ENCODE measurements around the gene TRMT61A.
"Not testable (repeated sequence)": the region's sequence is repeated elsewhere in the genome, so short reads cannot be mapped to it uniquely, and the experiment has no call there.

Gene TRMT61A

GRCh38 chr14:103522649-103523574 lies 6.1 kb upstream of the TRMT61A start, which contains the start of gene CKB:
CKB (minus strand) TSS chr14:103522830; CDS start chr14:103522493, 337 bp downstream.
- Histone ChIP-seq H3K27ac (ENCODE audit: low read length) (no peak within 1 kb of the TSS), H3K9me3 (ENCODE audit: control insufficient read depth, insufficient read depth, low read length) (no peaks in the 10 kb centered on the region)

GRCh38 chr14:103523575-103523954 lies 5.4 kb upstream of the TRMT61A start:
- Histone ChIP-seq H3K27me3 (ENCODE audit: control insufficient read depth, insufficient read depth, low read length) (peaks cover 4% of the 10 kb centered on the region; the same call in 1 of the 2 replicates), H3K27ac (ENCODE audit: low read length) (no peak overlapping the region), H3K4me3 (ENCODE audit: low read length) (no peak overlapping the region; the same call in 1 of the 2 replicates), H3K9me3 (ENCODE audit: control insufficient read depth, insufficient read depth, low read length) (no peaks in the 10 kb centered on the region), H3K4me1 (ENCODE audit: control insufficient read depth, insufficient read depth, low read length) (peaks cover 9% of the 10 kb centered on the region; the same call in 1 of the 2 replicates), H3K36me3 (ENCODE audit: control insufficient read depth, insufficient read depth, low read length) (peaks cover 20% of the 10 kb centered on the region)
- no peak for DNase-seq (ENCODE audit: low read depth, low spot score)
- WGBS (ENCODE audit: insufficient coverage, insufficient read length): no CpG with 5 or more reads among the region's 10 CpGs

More at GRCh38 chr14:103522649-103523574, 6.1 kb upstream of the TRMT61A start, which contains the start of gene CKB:
- peaks cover 10% of the 10 kb centered on the region; the same call in 1 of the 2 replicates for H3K4me1 ChIP-seq (ENCODE audit: control insufficient read depth, insufficient read depth, low read length)
- WGBS (ENCODE audit: insufficient coverage, insufficient read length): no CpG with 5 or more reads among the region's 107 CpGs
- H3K4me3 ChIP-seq (ENCODE audit: low read length): peak within 1 kb of the TSS; percentile 91
- no peak for DNase-seq (ENCODE audit: low read depth, low spot score)
- H3K36me3 ChIP-seq (ENCODE audit: control insufficient read depth, insufficient read depth, low read length): peaks cover 20% of the 10 kb centered on the region
- peaks cover 4% of the 10 kb centered on the region; the same call in 1 of the 2 replicates for H3K27me3 ChIP-seq (ENCODE audit: control insufficient read depth, insufficient read depth, low read length)

- peaks cover 19% of the 10 kb centered on the region for H3K36me3 ChIP-seq (ENCODE audit: control insufficient read depth, insufficient read depth, low read length)
- H3K4me1 ChIP-seq (ENCODE audit: control insufficient read depth, insufficient read depth, low read length): peaks cover 7% of the 10 kb centered on the region; the same call in 1 of the 2 replicates
- H3K27me3 ChIP-seq (ENCODE audit: control insufficient read depth, insufficient read depth, low read length): peaks cover 4% of the 10 kb centered on the region; the same call in 1 of the 2 replicates
- no CpG with 5 or more reads among the region's 12 CpGs for WGBS (ENCODE audit: insufficient coverage, insufficient read length)
- no peak overlapping the region for H3K4me3 ChIP-seq (ENCODE audit: low read length)
- no peak for DNase-seq (ENCODE audit: low read depth, low spot score)
- H3K27ac ChIP-seq (ENCODE audit: low read length): no peak overlapping the region
- no peaks in the 10 kb centered on the region for H3K9me3 ChIP-seq (ENCODE audit: control insufficient read depth, insufficient read depth, low read length)
Observed at GRCh38 chr14:103524002-103524935, 4.7 kb upstream of the TRMT61A start.

GRCh38 chr14:103525430-103526246 lies 3.4 kb upstream of the TRMT61A start:
- WGBS (ENCODE audit: insufficient coverage, insufficient read length): no CpG with 5 or more reads among the region's 17 CpGs
- H3K36me3 ChIP-seq (ENCODE audit: control insufficient read depth, insufficient read depth, low read length); H3K27ac ChIP-seq (ENCODE audit: low read length); DNase-seq (ENCODE audit: low read depth, low spot score); H3K27me3 ChIP-seq (ENCODE audit: control insufficient read depth, insufficient read depth, low read length); H3K9me3 ChIP-seq (ENCODE audit: control insufficient read depth, insufficient read depth, low read length); H3K4me3 ChIP-seq (ENCODE audit: low read length); H3K4me1 ChIP-seq (ENCODE audit: control insufficient read depth, insufficient read depth, low read length): not testable (repeated sequence)

- no peak for DNase-seq (ENCODE audit: low read depth, low spot score)
- Histone ChIP-seq H3K36me3 (ENCODE audit: control insufficient read depth, insufficient read depth, low read length) (no peaks in the 10 kb centered on the region), H3K27me3 (ENCODE audit: control insufficient read depth, insufficient read depth, low read length) (peaks cover 4% of the 10 kb centered on the region; the same call in 1 of the 2 replicates), H3K4me1 (ENCODE audit: control insufficient read depth, insufficient read depth, low read length) (peaks cover 6% of the 10 kb centered on the region), H3K4me3 (ENCODE audit: low read length) (no peak overlapping the region), H3K27ac (ENCODE audit: low read length) (no peak overlapping the region), H3K9me3 (ENCODE audit: control insufficient read depth, insufficient read depth, low read length) (no peaks in the 10 kb centered on the region)
- no CpG with 5 or more reads among the region's 8 CpGs for WGBS (ENCODE audit: insufficient coverage, insufficient read length)
Observed at GRCh38 chr14:103526247-103526913, 2.6 kb upstream of the TRMT61A start.

- Histone ChIP-seq H3K36me3 (ENCODE audit: control insufficient read depth, insufficient read depth, low read length) (no peaks in the 10 kb centered on the region), H3K27ac (ENCODE audit: low read length) (no peak overlapping the region), H3K4me1 (ENCODE audit: control insufficient read depth, insufficient read depth, low read length) (peaks cover 6% of the 10 kb centered on the region), H3K4me3 (ENCODE audit: low read length) (no peak overlapping the region), H3K9me3 (ENCODE audit: control insufficient read depth, insufficient read depth, low read length) (no peaks in the 10 kb centered on the region), H3K27me3 (ENCODE audit: control insufficient read depth, insufficient read depth, low read length) (peaks cover 4% of the 10 kb centered on the region; the same call in 1 of the 2 replicates)
- no peak for DNase-seq (ENCODE audit: low read depth, low spot score)
- no CpG with 5 or more reads among the region's 1 CpG for WGBS (ENCODE audit: insufficient coverage, insufficient read length)
Observed at GRCh38 chr14:103526914-103527248, 2.1 kb upstream of the TRMT61A start.

- no peak overlapping the region for H3K27ac ChIP-seq (ENCODE audit: low read length)
Observed at GRCh38 chr14:103527408-103528145, 1.4 kb upstream of the TRMT61A start.

GRCh38 chr14:103528146-103528586 lies 830 bp upstream of the TRMT61A start:
- Histone ChIP-seq H3K4me3 (ENCODE audit: low read length) (peak overlapping the region; percentile 78; the same call in 1 of the 2 replicates), H3K27me3 (ENCODE audit: control insufficient read depth, insufficient read depth, low read length) (peaks cover 4% of the 10 kb centered on the region; the same call in 1 of the 2 replicates), H3K27ac (ENCODE audit: low read length) (no peak overlapping the region), H3K4me1 (ENCODE audit: control insufficient read depth, insufficient read depth, low read length) (peaks cover 6% of the 10 kb centered on the region), H3K9me3 (ENCODE audit: control insufficient read depth, insufficient read depth, low read length) (no peaks in the 10 kb centered on the region), H3K36me3 (ENCODE audit: control insufficient read depth, insufficient read depth, low read length) (peaks cover 6% of the 10 kb centered on the region)
- no CpG with 5 or more reads among the region's 10 CpGs for WGBS (ENCODE audit: insufficient coverage, insufficient read length)
- DNase-seq (ENCODE audit: low read depth, low spot score): no peak

More at GRCh38 chr14:103527408-103528145, 1.4 kb upstream of the TRMT61A start:
- Histone ChIP-seq H3K9me3 (ENCODE audit: control insufficient read depth, insufficient read depth, low read length) (no peaks in the 10 kb centered on the region), H3K36me3 (ENCODE audit: control insufficient read depth, insufficient read depth, low read length) (peaks cover 4% of the 10 kb centered on the region), H3K27me3 (ENCODE audit: control insufficient read depth, insufficient read depth, low read length) (peaks cover 4% of the 10 kb centered on the region; the same call in 1 of the 2 replicates), H3K4me3 (ENCODE audit: low read length) (no peak overlapping the region), H3K4me1 (ENCODE audit: control insufficient read depth, insufficient read depth, low read length) (peaks cover 6% of the 10 kb centered on the region)
- WGBS (ENCODE audit: insufficient coverage, insufficient read length): no CpG with 5 or more reads among the region's 14 CpGs
- DNase-seq (ENCODE audit: low read depth, low spot score): no peak
